ENCODE measurements around the gene CRHBP.
"Not testable (repeated sequence)": the region's sequence is repeated elsewhere in the genome, so short reads cannot be mapped to it uniquely, and the experiment has no call there.

Gene CRHBP

DNA sequence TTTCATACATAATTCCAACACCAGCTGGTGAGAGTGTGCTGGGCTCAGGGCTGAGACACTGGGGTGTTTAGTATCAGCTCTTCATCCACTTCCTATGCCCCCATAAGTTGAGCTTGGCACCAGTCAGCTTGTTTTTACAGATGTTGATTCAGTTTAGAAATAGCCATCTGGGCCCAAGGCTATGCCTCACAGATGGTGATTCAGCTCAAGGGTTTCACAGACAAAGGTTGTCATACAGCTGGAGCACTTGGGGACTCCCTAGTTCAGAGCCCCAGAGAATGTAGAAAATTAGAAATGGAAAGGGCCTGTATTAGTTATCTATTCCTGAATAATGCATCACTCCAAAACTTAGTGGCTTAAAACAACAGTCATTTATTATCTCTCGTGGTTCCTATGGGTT, 10.3 kb upstream of the CRHBP start:
- ChIA-PET CTCF (interaction anchor here (0.6 kb wide), 1 partner anchor 20 kb away, joined by 3 read pairs; no protein-coding TSS in a partner anchor), POLR2A (interaction anchor here (1.5 kb wide), 1 partner anchor 11 kb away, joined by 3 read pairs; the partner anchor contains the start of gene CRHBP)
- TF ChIP-seq SUZ12 (IDR thresholded peaks at IDR 0.05) (no peak), ARNT (IDR thresholded peaks at IDR 0.05) (no peak), HDGF (IDR thresholded peaks at IDR 0.05; ENCODE audit: borderline replicate concordance) (no peak), TARDBP (IDR thresholded peaks at IDR 0.05) (no peak), L3MBTL2 (conservative IDR thresholded peaks at IDR 0.05) (no peak), CTBP1 (IDR thresholded peaks at IDR 0.05; ENCODE audit: borderline replicate concordance) (no peak), FOXK2 (IDR thresholded peaks at IDR 0.05) (no peak), SP1 (IDR thresholded peaks at IDR 0.05) (no peak), LEF1 (IDR thresholded peaks at IDR 0.05; ENCODE audit: borderline replicate concordance) (no peak), FOXA1 (IDR thresholded peaks at IDR 0.05) (no peak), ZNF384 (IDR thresholded peaks at IDR 0.05) (no peak), BHLHE40 (IDR thresholded peaks at IDR 0.05; ENCODE audit: borderline replicate concordance) (no peak), ELF4 (IDR thresholded peaks at IDR 0.05) (no peak), FOXM1 (IDR thresholded peaks at IDR 0.05; ENCODE audit: borderline replicate concordance) (no peak), NFRKB (IDR thresholded peaks at IDR 0.05) (no peak)
- TF ChIP-seq, protein P1, sequence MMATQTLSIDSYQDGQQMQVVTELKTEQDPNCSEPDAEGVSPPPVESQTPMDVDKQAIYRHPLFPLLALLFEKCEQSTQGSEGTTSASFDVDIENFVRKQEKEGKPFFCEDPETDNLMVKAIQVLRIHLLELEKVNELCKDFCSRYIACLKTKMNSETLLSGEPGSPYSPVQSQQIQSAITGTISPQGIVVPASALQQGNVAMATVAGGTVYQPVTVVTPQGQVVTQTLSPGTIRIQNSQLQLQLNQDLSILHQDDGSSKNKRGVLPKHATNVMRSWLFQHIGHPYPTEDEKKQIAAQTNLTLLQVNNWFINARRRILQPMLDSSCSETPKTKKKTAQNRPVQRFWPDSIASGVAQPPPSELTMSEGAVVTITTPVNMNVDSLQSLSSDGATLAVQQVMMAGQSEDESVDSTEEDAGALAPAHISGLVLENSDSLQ (IDR thresholded peaks at IDR 0.05): no peak
- no peak for DNase-seq (ENCODE audit: extremely low spot score)

GRCh38 chr5:76943006-76943405, 9.8 kb upstream of the CRHBP start:
- no peak for TF ChIP-seq ARNT (IDR thresholded peaks at IDR 0.05)
- TF ChIP-seq BHLHE40 (IDR thresholded peaks at IDR 0.05; ENCODE audit: borderline replicate concordance): no peak
- TF ChIP-seq FOXA1 (IDR thresholded peaks at IDR 0.05): no peak
- no peak for TF ChIP-seq ELF4 (IDR thresholded peaks at IDR 0.05)
- no peak for TF ChIP-seq SUZ12 (IDR thresholded peaks at IDR 0.05)
- TF ChIP-seq, protein P1 (IDR thresholded peaks at IDR 0.05): no peak
- no peak for TF ChIP-seq NFRKB (IDR thresholded peaks at IDR 0.05)
- ChIA-PET POLR2A (interaction anchor here (1.5 kb wide), 1 partner anchor 10 kb away, joined by 3 read pairs; the partner anchor contains the start of gene CRHBP), CTCF (interaction anchor here (0.6 kb wide), 1 partner anchor 20 kb away, joined by 3 read pairs; no protein-coding TSS in a partner anchor)
- DNase-seq (ENCODE audit: extremely low spot score): no peak

- ChIA-PET POLR2A (no interaction called here), CTCF (no interaction called here)
- DNase-seq (ENCODE audit: extremely low spot score): no peak
- TF ChIP-seq L3MBTL2 (conservative IDR thresholded peaks at IDR 0.05): no peak
- TF ChIP-seq HDGF (IDR thresholded peaks at IDR 0.05; ENCODE audit: borderline replicate concordance): no peak
- no peak for TF ChIP-seq ZNF384 (IDR thresholded peaks at IDR 0.05)
- TF ChIP-seq FOXA1 (IDR thresholded peaks at IDR 0.05): no peak
- no peak for TF ChIP-seq SUZ12 (IDR thresholded peaks at IDR 0.05)
- no peak for TF ChIP-seq BHLHE40 (IDR thresholded peaks at IDR 0.05; ENCODE audit: borderline replicate concordance)
- no peak for TF ChIP-seq ARNT (IDR thresholded peaks at IDR 0.05)
- TF ChIP-seq CTBP1 (IDR thresholded peaks at IDR 0.05; ENCODE audit: borderline replicate concordance): no peak
These were observed 8.2 kb upstream of the CRHBP start for GRCh38 chr5:76944638-76945037.

DNA sequence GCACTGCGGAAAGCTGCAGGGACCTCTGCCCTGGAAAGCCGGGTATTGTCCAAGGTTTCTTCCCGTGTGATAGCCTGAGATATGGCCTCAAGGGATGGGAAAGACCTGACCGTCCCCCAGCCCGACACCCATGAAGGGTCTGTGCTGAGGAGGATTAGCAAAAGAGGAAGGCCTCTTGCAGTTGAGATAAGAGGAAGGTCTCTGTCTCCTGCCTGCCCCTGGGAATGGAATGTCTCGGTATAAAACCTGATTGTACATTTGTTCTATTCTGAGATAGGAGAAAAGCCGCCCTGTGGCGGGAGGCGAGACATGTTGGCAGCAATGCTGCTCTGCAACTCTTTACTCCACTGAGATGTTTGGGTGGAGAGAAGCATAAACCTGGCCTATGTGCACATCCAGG, 7.6 kb upstream of the CRHBP start:
- DNase-seq (ENCODE audit: extremely low spot score); CTCF ChIA-PET; POLR2A ChIA-PET: not testable (repeated sequence)

GRCh38 chr5:76946090-76946489, 6.8 kb upstream of the CRHBP start:
- ChIA-PET CTCF (no interaction called here), POLR2A (no interaction called here)
- TF ChIP-seq CTBP1 (IDR thresholded peaks at IDR 0.05; ENCODE audit: borderline replicate concordance) (no peak), BHLHE40 (IDR thresholded peaks at IDR 0.05; ENCODE audit: borderline replicate concordance) (no peak), TARDBP (IDR thresholded peaks at IDR 0.05) (no peak), L3MBTL2 (conservative IDR thresholded peaks at IDR 0.05) (no peak), FOXK2 (IDR thresholded peaks at IDR 0.05) (no peak), FOXM1 (IDR thresholded peaks at IDR 0.05; ENCODE audit: borderline replicate concordance) (no peak), ARNT (IDR thresholded peaks at IDR 0.05) (no peak), ZNF384 (IDR thresholded peaks at IDR 0.05) (no peak), ELF4 (IDR thresholded peaks at IDR 0.05) (no peak), LEF1 (IDR thresholded peaks at IDR 0.05; ENCODE audit: borderline replicate concordance) (no peak), SUZ12 (IDR thresholded peaks at IDR 0.05) (no peak), SP1 (IDR thresholded peaks at IDR 0.05) (no peak), FOXA1 (IDR thresholded peaks at IDR 0.05) (no peak), HDGF (IDR thresholded peaks at IDR 0.05; ENCODE audit: borderline replicate concordance) (no peak), NFRKB (IDR thresholded peaks at IDR 0.05) (no peak)
- TF ChIP-seq, protein P1 (IDR thresholded peaks at IDR 0.05): no peak
- no peak for DNase-seq (ENCODE audit: extremely low spot score)

DNA sequence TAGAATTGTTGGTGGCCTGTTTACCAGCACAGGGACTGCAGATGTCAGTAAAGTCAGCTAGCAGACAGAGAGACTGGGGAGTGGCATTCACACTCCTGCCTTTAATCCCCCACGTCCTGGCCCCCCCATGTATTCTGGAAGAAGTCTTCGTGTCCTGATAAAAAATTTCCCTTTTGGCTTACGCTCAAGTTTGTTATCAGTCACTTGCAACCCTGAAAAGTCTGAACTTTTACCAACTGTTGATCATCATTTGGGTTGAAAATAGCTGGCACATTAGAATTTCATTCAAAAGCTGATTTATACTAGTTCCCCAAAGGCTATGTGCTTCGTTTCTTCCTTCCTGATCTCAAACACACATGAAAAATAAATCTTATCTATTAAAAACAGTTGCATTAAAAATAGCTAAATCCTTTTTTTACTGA, 5.8 kb upstream of the CRHBP start:
- no peak for TF ChIP-seq ZNF384 (IDR thresholded peaks at IDR 0.05)
- TF ChIP-seq FOXA1 (IDR thresholded peaks at IDR 0.05): no peak
- no peak for TF ChIP-seq LEF1 (IDR thresholded peaks at IDR 0.05; ENCODE audit: borderline replicate concordance)
- TF ChIP-seq ELF4 (IDR thresholded peaks at IDR 0.05): no peak
- TF ChIP-seq SP1 (IDR thresholded peaks at IDR 0.05): no peak
- no peak for TF ChIP-seq CTBP1 (IDR thresholded peaks at IDR 0.05; ENCODE audit: borderline replicate concordance)
- TF ChIP-seq SUZ12 (IDR thresholded peaks at IDR 0.05): no peak
- TF ChIP-seq, protein P1 (IDR thresholded peaks at IDR 0.05): no peak
- TF ChIP-seq FOXK2 (IDR thresholded peaks at IDR 0.05): no peak
- no peak for TF ChIP-seq TARDBP (IDR thresholded peaks at IDR 0.05)
- TF ChIP-seq HDGF (IDR thresholded peaks at IDR 0.05; ENCODE audit: borderline replicate concordance): no peak
- no peak for TF ChIP-seq ARNT (IDR thresholded peaks at IDR 0.05)
- TF ChIP-seq NFRKB (IDR thresholded peaks at IDR 0.05): no peak
- no peak for TF ChIP-seq FOXM1 (IDR thresholded peaks at IDR 0.05; ENCODE audit: borderline replicate concordance)
- no peak for TF ChIP-seq L3MBTL2 (conservative IDR thresholded peaks at IDR 0.05)
- no peak for TF ChIP-seq BHLHE40 (IDR thresholded peaks at IDR 0.05; ENCODE audit: borderline replicate concordance)
- DNase-seq (ENCODE audit: extremely low spot score): no peak
- POLR2A ChIA-PET: no interaction called here
- CTCF ChIA-PET: no interaction called here

Data from HEK293T (cell line).